Stromal cell of bone marrow (primary cell): ENCODE data around the gene FUT6.
"Not testable (repeated sequence)": the region's sequence is repeated elsewhere in the genome, so short reads cannot be mapped to it uniquely, and the experiment has no call there.

Experiments
- DNase-seq: peaks from one replicate; pipeline ENCODE4 v3.0.0-alpha.2; 2012; ENCODE audit warnings: low read depth

FUT6 gene

GRCh38 chr19:5839065-5840017 is at the start of gene FUT6:
FUT6 (minus strand) TSS chr19:5839702; CDS start chr19:5832567, 7,135 bp downstream.
- no peak for DNase-seq

DNA sequence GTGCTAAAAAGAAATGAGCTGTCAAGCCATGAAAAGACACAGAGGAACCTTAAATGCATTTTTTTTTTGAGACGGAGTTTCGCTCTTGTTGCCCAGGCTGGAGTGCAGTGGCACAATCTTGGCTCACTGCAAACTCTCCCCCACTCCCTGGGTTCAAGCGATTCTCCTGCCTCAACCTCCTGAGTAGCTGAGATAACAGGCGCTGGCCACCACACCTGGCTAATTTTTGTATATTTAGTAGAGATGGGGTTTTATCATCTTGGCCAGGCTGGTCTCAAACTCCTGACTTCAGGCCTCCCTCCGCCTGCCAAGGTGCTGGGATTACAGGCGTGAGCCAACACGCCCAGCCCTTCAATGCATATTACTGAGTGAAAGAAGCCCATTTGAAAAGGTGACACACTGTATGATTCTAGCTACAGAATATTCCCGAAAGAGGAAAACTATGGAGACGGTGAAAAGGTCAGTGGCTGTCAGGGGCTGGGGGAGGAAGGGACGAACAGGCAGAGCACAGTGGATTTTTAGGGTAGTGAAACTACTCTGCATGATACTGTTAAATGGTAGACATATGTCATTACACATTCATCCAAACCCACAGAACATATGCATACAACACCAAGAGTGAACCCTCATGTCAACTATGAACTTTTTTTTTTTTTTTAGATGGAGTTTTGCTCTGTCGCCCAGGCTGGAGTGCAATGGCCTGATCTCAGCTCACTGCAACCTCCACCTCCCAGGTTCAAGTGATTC is 44.7 kb upstream of the FUT6 start:
- not testable (repeated sequence) for DNase-seq

- DNase-seq: not testable (repeated sequence)
Measured at GRCh38 chr19:5883157-5883873, 43.8 kb upstream of the FUT6 start.

GRCh38 chr19:5882421-5882968 is 43.0 kb upstream of the FUT6 start:
- DNase-seq: no peak

DNA sequence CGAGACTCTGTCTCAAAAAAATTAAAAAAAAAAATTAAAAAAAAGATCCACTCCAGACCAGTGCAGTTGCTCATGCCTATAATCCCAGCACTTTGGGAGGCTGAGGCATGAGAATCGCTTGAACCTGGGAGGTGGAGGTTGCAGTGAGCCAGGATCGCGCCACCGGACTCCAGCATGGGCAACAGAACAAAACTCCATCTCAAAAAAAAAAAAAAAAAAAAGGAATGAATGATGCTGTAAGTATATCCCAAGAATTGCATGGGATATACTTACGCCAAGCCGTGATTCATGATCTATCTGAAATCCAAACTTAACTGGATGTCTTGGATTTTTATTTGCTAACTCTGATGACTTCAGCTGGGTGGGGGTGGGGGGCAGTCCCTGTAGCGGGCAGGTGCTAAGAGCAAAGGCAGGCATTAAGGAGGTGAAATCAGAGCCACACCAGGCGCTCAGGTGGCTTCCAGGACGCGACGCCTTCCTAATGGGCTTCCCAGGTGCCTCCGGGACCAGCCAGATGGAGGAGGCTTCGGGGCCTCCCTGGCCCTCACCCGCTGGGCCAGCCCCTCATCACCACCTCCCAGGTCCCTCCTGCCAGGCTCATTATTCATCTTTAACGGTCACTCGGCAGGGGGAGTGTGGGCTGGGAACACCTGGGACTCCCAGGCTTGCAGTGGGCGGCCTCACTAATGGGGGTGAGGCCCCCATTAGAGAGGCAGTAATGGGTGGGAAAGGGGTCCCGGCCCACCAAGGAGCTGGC is 42.2 kb upstream of the FUT6 start:
- no peak for DNase-seq

GRCh38 chr19:5880604-5881078 is 41.1 kb upstream of the FUT6 start:
- peak; percentile 36 for DNase-seq

- DNase-seq: no peak
Measured at GRCh38 chr19:5880196-5880595, 40.7 kb upstream of the FUT6 start.

DNA sequence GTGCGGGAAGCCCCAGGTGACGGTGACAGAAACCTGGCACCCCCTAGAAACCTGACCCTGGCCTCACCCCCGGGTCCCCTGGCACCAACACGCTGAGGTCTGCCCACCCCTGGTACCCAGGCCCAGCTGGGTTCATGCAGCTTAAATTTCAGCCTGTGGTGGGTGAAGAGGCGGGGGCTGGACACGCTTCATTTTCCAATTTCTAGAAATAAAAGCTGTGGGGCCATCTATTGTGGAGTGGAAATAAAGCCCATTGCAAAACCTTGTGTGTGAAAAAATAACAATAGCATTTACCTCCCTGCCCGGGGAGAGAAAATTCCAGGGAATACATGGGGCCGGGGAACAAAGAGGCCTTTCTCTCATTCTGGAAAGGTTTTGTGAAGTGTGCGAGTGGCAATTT is 38.4 kb upstream of the FUT6 start:
- no peak for DNase-seq

DNA sequence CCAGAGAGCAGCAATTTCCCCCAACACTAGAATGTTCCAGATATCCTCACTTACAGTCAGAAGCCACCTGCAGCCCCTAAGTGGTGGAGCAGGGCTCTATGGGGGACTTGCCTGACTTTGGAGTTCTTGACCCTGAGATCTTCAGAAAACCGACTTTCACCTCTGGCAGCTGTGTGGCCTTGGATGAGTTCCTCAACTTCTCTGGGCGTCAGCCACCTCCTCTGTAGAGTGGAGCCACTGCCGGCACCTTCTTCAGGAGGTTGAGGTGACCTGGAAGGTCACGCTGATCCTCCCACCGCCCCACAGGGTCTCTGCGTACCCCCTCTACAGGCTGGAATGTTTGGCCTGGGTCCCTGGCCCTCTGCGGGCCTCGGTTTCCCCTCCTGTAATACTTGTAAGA is 37.9 kb upstream of the FUT6 start:
- DNase-seq: no peak

GRCh38 chr19:5874496-5874895 is 35.0 kb upstream of the FUT6 start:
- not testable (repeated sequence) for DNase-seq

DNA sequence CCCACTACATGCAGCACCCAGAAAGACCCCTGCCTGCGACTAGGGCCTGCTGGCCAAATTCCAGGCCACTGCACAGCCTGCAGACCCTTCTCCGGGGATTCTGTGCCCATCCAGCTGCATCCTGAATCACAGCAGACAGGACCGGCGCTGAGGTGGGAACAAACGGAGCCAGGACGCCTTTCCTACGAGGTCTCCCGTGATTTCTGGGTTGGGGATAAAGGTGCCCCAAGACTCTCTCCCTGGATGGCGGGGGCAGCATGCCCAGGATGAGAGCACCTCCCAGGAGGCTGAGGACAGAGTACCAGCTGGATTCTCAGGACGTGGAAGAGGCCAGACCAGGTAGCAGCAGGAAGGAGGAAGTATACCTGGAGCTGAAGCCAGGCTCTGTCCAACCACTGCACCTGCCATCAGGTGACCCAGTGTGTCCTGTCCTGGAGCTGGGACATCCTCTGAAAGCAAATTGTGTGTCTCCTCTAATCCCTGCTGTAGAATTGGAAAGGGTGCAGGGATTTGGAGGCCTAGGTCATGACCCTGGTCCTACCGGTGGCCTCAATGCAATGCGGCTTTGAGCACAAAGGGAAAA is 34.2 kb upstream of the FUT6 start:
- no peak for DNase-seq

DNA sequence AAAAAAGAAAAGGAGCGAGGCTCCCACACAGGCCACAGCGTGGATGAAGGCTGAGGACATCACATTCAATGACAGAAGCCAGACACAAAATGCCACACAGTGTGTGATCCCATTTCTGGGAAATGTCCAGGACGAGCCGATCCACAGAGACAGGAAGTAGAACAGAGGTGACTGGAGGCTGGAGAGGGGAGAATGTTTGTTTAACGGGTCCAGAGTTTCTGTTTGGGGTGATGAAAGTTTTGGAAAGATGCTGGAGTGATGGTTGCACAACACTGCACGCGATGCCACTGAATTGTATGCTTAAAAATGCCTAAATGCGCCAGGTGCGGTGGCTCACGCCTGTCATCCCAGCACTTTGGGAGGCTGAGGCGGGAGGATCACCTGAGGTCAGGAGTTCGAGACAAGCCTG is 31.5 kb upstream of the FUT6 start:
- DNase-seq: no peak

- no peak for DNase-seq
Measured at GRCh38 chr19:5867201-5868136, 28.0 kb upstream of the FUT6 start.

DNA sequence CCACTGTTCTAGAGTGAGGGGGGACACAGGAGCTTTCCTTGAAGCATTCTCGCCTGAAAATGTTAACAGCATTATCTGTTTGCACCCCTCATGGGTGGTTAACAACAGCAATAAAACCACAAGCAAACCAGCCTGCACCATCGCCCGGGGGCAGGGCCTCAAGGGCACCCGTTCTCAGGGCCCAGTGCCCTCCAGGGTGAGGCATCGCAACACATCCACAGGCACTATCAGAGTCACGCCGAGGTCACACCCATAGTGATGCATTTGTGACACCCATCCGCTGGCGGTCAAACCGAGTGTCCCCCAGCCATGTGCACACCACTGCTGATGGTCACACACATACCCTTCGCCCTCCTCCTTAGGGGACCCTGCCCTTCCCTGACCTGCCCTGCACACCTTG is 26.3 kb upstream of the FUT6 start:
- no peak for DNase-seq

- no peak for DNase-seq
Measured at GRCh38 chr19:5864725-5865486, 25.4 kb upstream of the FUT6 start.

- no peak for DNase-seq
Measured at GRCh38 chr19:5864013-5864720, 24.7 kb upstream of the FUT6 start.

- no peak for DNase-seq
Measured at GRCh38 chr19:5863030-5863665, 23.6 kb upstream of the FUT6 start.
